Measurements from ENCODE around the gene TIMM13. TPM values are rescaled to one million over a fixed set of nuclear protein-coding genes. Genes with fewer than 3 reads are reported as not detected.

The TIMM13 gene
- total and polyA plus RNA-seq, 10 of the 15 experiments (the other 5 are each of a cell fraction or from before 2014, with no cell fraction given), result 9.9 to 205 (median 63.6) TPM

GRCh38 chr19:2449019-2449418 lies 21.6 kb upstream of the TIMM13 start:
- H3K4me1 ChIP-seq (ENCODE audit: control insufficient read depth, insufficient read depth, low read length), result peaks cover 18% of the 10 kb centered on the region
- no peak overlapping the region for H3K4me2 ChIP-seq (ENCODE audit: control insufficient read depth, insufficient read depth)
- no peak overlapping the region for H3K4me3 ChIP-seq
- no TSS peak for BruUV-seq (replicated peaks)
- POLR2A ChIA-PET, result interaction anchor here (1.0 kb wide), 1 partner anchor 10 kb away, joined by 6 read pairs; no protein-coding TSS in a partner anchor
- peaks cover 68% of the 10 kb centered on the region for H3K79me2 ChIP-seq (ENCODE audit: control insufficient read depth, insufficient read depth, low read length)
- ATAC-seq (no peak), FAIRE-seq (no peak), DNase-seq (ENCODE audit: low read depth, low spot score) (no peak)
- peaks cover 9% of the 10 kb centered on the region; the same call in 1 of the 2 replicates for H4K20me1 ChIP-seq (ENCODE audit: control insufficient read depth, insufficient read depth)
- no peak overlapping the region for H2AFZ ChIP-seq (ENCODE audit: control insufficient read depth, low read depth, low read length)
- intact Hi-C loops (cut with micrococcal nuclease; ENCODE audit: unreplicated experiment), result no loop called here
- WGBS (ENCODE audit: insufficient coverage, insufficient replicate concordance, low lambda C conversion rate, missing lambda C conversion rate), result 99% methylated on average over 11 of the region's 11 CpGs
- no peak overlapping the region for H3K27ac ChIP-seq (ENCODE audit: control insufficient read depth, insufficient read depth)
- no peak for TF ChIP-seq NR2C1 (IDR thresholded peaks at IDR 0.05)
- TF ChIP-seq MEF2A (IDR thresholded peaks at IDR 0.05; ENCODE audit: insufficient read depth, low read depth, low read length), result no peak
- no peak for TF ChIP-seq HCFC1 (IDR thresholded peaks at IDR 0.05; ENCODE audit: low read length)
- no peak for TF ChIP-seq FOXM1 (IDR thresholded peaks at IDR 0.05; ENCODE audit: low read depth, low read length)
- no peak for TF ChIP-seq SUPT20H (IDR thresholded peaks at IDR 0.05; ENCODE audit: borderline replicate concordance, control insufficient read depth, low read depth, low read length)
- TF ChIP-seq EED (IDR thresholded peaks at IDR 0.05; ENCODE audit: low read depth), result no peak
- TF ChIP-seq, protein P1, sequence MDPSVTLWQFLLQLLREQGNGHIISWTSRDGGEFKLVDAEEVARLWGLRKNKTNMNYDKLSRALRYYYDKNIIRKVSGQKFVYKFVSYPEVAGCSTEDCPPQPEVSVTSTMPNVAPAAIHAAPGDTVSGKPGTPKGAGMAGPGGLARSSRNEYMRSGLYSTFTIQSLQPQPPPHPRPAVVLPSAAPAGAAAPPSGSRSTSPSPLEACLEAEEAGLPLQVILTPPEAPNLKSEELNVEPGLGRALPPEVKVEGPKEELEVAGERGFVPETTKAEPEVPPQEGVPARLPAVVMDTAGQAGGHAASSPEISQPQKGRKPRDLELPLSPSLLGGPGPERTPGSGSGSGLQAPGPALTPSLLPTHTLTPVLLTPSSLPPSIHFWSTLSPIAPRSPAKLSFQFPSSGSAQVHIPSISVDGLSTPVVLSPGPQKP (IDR thresholded peaks at IDR 0.05; ENCODE audit: low read depth, low read length), result no peak
- TF ChIP-seq ZZZ3 (IDR thresholded peaks at IDR 0.05; ENCODE audit: control insufficient read depth, insufficient read length, low read depth), result no peak
- TF ChIP-seq KLF5 (IDR thresholded peaks at IDR 0.05; ENCODE audit: partially characterized antibody), result no peak
- TF ChIP-seq SUZ12 (IDR thresholded peaks at IDR 0.05; ENCODE audit: unreplicated experiment), result no peak
- no peak for TF ChIP-seq STAT1 (conservative IDR thresholded peaks at IDR 0.05)
- no peak for TF ChIP-seq IRF5 (IDR thresholded peaks at IDR 0.05; ENCODE audit: borderline replicate concordance)
- no peak for TF ChIP-seq YBX1 (IDR thresholded peaks at IDR 0.05)
- TF ChIP-seq, protein P2, sequence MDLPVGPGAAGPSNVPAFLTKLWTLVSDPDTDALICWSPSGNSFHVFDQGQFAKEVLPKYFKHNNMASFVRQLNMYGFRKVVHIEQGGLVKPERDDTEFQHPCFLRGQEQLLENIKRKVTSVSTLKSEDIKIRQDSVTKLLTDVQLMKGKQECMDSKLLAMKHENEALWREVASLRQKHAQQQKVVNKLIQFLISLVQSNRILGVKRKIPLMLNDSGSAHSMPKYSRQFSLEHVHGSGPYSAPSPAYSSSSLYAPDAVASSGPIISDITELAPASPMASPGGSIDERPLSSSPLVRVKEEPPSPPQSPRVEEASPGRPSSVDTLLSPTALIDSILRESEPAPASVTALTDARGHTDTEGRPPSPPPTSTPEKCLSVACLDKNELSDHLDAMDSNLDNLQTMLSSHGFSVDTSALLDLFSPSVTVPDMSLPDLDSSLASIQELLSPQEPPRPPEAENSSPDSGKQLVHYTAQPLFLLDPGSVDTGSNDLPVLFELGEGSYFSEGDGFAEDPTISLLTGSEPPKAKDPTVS (IDR thresholded peaks at IDR 0.05; ENCODE audit: low read depth, low read length), result no peak
- no peak for TF ChIP-seq SRF (IDR thresholded peaks at IDR 0.05; ENCODE audit: low read depth in 2 of 2, low read length in 2 of 2)
- no peak for TF ChIP-seq STAT3 (IDR thresholded peaks at IDR 0.05; ENCODE audit: low read depth, low read length)
- TF ChIP-seq, protein P3, sequence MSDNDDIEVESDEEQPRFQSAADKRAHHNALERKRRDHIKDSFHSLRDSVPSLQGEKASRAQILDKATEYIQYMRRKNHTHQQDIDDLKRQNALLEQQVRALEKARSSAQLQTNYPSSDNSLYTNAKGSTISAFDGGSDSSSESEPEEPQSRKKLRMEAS (IDR thresholded peaks at IDR 0.05; ENCODE audit: low read depth, low read length), result no peak
- TF ChIP-seq NFYB (IDR thresholded peaks at IDR 0.05; ENCODE audit: insufficient read depth, low read depth, low read length), result no peak
- RAD21 ChIA-PET (ENCODE audit: unreplicated experiment), result no interaction called here
- no peak overlapping the region for H3K9ac ChIP-seq (ENCODE audit: control insufficient read depth, insufficient read depth, low read length)
- in situ Hi-C loops (cut with MboI), result no loop called here
- H3K27me3 ChIP-seq (replicated peaks in 1 of 2; ENCODE audit: control insufficient read depth in 2 of 2, insufficient read depth in 2 of 2, low read length in 1 of 2), result no peaks in the 10 kb centered on the region
- no peaks in the 10 kb centered on the region for H3K9me3 ChIP-seq (replicated peaks; ENCODE audit: control insufficient read depth, insufficient read depth, low read length)
- SMC1A ChIA-PET (ENCODE audit: uncharacterized antibody, unreplicated experiment), result no interaction called here
- CTCF ChIA-PET, result no interaction called here
- H3K36me3 ChIP-seq (ENCODE audit: control insufficient read depth in 2 of 2, insufficient read depth in 2 of 2, low read length in 1 of 2), result peaks cover 12 to 28% of the 10 kb centered on the region in 2 experiments; a peak in 3 of 4 replicates
